Breast epithelium (tissue), 3 donors: Measurements from ENCODE around the gene GDAP1L1.

Experiments used
- CTCF ChIP-seq, 3 donors: fragments of 450-650 bp; IDR thresholded peaks; one replicate each; pipeline ENCODE4 v1.5.1; 2016 to 2017; ENCODE audit warnings: antibody characterized with exemption in 3 of 3, mild to moderate bottlenecking in 3 of 3, moderate library complexity in 3 of 3
- POLR2A ChIP-seq: fragments of 450-650 bp; IDR thresholded peaks from one replicate; pipeline ENCODE4 v1.6.1; 2016; ENCODE audit warnings: antibody characterized with exemption, mild to moderate bottlenecking, moderate library complexity
- POLR2AphosphoS5 ChIP-seq, 3 donors: sonication (generic); formaldehyde crosslinking; IDR thresholded peaks; one replicate each; pipeline ENCODE4 v1.6.1; 2017; ENCODE audit warnings: antibody characterized with exemption in 3 of 3

GRCh38 chr20:44306927-44307326, 59.8 kb downstream of the GDAP1L1 start:
- TF ChIP-seq POLR2AphosphoS5 (IDR thresholded peaks at IDR 0.05) (no peak), POLR2A (no peak), CTCF (IDR thresholded peaks at IDR 0.05) (no peak)
